Measurements from ENCODE around the gene EPHB2. TPM values are rescaled to one million over a fixed set of nuclear protein-coding genes. Genes with fewer than 3 reads are reported as not detected.

The EPHB2 gene
- total RNA-seq, 1 experiment from 2014 or later = 0.79 TPM

DNA sequence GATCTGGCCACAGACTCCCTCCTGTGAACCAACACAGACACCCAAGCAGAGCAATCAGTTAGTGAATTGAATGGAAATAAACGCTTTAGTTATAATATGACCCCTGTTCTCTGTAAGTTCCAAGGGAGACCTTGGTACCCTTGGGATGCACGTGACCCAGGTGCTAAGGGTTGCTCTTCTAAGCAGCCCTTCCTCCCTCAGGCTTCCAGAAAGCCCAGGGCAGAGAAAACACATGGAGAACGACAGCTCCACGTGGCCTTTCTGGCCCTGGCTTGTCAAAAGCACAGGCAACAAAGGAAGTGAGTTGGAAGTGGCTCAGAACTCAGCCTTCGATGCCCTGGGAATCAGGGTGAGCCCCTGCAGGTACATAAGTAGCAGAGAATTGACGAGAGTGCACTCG lies 204.6 kb downstream of the EPHB2 start:
- H3K4me1 Mint-ChIP-seq (ENCODE audit: insufficient read depth, unreplicated experiment) = peaks cover 5% of the 10 kb centered on the region
- POLR2A ChIA-PET = no interaction called here
- CTCF ChIA-PET = interaction anchor here (0.9 kb wide), 1 partner anchor 210 kb away, joined by 3 read pairs; no protein-coding TSS in a partner anchor
- peaks cover 10% of the 10 kb centered on the region for H3K27me3 Mint-ChIP-seq (ENCODE audit: insufficient read depth, unreplicated experiment)
- TF ChIP-seq, protein P1, sequence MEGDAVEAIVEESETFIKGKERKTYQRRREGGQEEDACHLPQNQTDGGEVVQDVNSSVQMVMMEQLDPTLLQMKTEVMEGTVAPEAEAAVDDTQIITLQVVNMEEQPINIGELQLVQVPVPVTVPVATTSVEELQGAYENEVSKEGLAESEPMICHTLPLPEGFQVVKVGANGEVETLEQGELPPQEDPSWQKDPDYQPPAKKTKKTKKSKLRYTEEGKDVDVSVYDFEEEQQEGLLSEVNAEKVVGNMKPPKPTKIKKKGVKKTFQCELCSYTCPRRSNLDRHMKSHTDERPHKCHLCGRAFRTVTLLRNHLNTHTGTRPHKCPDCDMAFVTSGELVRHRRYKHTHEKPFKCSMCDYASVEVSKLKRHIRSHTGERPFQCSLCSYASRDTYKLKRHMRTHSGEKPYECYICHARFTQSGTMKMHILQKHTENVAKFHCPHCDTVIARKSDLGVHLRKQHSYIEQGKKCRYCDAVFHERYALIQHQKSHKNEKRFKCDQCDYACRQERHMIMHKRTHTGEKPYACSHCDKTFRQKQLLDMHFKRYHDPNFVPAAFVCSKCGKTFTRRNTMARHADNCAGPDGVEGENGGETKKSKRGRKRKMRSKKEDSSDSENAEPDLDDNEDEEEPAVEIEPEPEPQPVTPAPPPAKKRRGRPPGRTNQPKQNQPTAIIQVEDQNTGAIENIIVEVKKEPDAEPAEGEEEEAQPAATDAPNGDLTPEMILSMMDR (IDR thresholded peaks at IDR 0.05; ENCODE audit: unreplicated experiment) = no peak
- no peaks in the 10 kb centered on the region for H3K36me3 Mint-ChIP-seq (ENCODE audit: insufficient read depth, unreplicated experiment)
- intact Hi-C loops (cut with micrococcal nuclease) = no loop called here
- BruUV-seq (replicated peaks) = no TSS peak
- H3K9me3 Mint-ChIP-seq (ENCODE audit: unreplicated experiment) = no peaks in the 10 kb centered on the region
- no peak overlapping the region for H3K4me3 Mint-ChIP-seq (ENCODE audit: unreplicated experiment)
- no peak overlapping the region for H3K27ac Mint-ChIP-seq (ENCODE audit: low read depth, unreplicated experiment)
- no peak for DNase-seq (ENCODE audit: unreplicated experiment)

DNA sequence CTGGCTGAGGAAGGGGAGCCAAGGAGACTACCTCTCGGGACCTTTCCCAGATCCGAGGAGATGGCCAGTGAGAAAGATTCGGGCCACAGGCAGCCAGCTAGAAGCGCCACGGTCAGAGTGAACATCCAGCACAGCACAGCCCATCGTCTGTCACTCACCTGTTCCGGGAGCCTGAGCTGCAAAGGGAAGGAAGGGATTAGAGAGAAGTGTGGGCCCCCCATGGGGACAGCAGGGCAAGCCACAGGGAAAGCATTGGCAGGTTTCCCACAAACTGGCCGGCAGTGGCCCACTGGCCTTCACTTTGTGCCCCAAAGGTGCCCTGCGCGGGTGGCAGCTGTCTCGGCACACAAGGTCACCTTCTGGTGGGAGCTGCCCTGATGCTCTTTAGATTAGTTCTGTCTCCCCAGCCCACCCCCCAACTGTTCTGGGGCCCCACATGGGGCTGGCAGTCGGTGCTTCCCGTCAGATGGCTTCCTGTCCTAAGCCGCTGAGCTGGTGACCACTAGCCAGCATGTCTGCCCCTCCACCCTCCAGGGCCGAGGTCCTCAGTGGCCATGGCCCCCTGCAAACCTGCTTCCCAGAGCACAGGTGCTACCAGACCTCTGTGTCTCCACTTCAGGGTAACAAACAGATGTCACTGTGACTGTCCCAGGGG lies 205.3 kb downstream of the EPHB2 start:
- Mint-ChIP-seq H3K9me3 (ENCODE audit: unreplicated experiment) (no peaks in the 10 kb centered on the region), H3K27me3 (ENCODE audit: insufficient read depth, unreplicated experiment) (peaks cover 10% of the 10 kb centered on the region), H3K27ac (ENCODE audit: low read depth, unreplicated experiment) (no peak overlapping the region), H3K4me1 (ENCODE audit: insufficient read depth, unreplicated experiment) (peaks cover 5% of the 10 kb centered on the region), H3K36me3 (ENCODE audit: insufficient read depth, unreplicated experiment) (no peaks in the 10 kb centered on the region), H3K4me3 (ENCODE audit: unreplicated experiment) (no peak overlapping the region)
- TF ChIP-seq, protein P1 (IDR thresholded peaks at IDR 0.05; ENCODE audit: unreplicated experiment) = no peak
- ChIA-PET CTCF (interaction anchor here (0.9 to 1.5 kb wide), 2 partner anchors 49 to 211 kb away, joined by 3 read pairs; no protein-coding TSS in a partner anchor), POLR2A (no interaction called here)
- BruUV-seq (replicated peaks) = no TSS peak
- no peak for DNase-seq (ENCODE audit: unreplicated experiment)
- intact Hi-C loops (cut with micrococcal nuclease) = no loop called here

DNA sequence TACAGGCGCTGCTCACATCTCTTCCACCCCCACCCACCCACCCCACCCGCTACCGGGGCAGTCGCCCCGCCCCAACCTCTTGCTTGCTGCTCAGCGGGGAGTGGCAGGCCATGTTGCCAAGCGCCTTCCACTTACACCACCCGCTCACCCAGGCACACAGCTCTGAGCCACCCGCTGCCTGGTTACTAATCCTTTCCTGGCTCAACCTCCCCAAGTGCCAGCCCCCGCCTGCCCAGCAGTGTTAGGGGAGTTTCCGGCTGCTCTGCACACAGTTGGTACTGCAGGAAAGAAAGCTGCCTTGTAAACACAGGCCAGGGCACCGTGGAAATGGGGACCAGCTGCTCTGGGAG lies 205.8 kb downstream of the EPHB2 start:
- peaks cover 10% of the 10 kb centered on the region for H3K27me3 Mint-ChIP-seq (ENCODE audit: insufficient read depth, unreplicated experiment)
- H3K4me1 Mint-ChIP-seq (ENCODE audit: insufficient read depth, unreplicated experiment) = peaks cover 5% of the 10 kb centered on the region
- no peaks in the 10 kb centered on the region for H3K36me3 Mint-ChIP-seq (ENCODE audit: insufficient read depth, unreplicated experiment)
- peak; percentile 38 for DNase-seq (ENCODE audit: unreplicated experiment)
- no TSS peak for BruUV-seq (replicated peaks)
- no peak overlapping the region for H3K27ac Mint-ChIP-seq (ENCODE audit: low read depth, unreplicated experiment)
- ChIA-PET POLR2A (no interaction called here), CTCF (interaction anchor here (1.5 kb wide), 1 partner anchor 48 kb away, joined by 3 read pairs; no protein-coding TSS in a partner anchor)
- TF ChIP-seq, protein P1 (IDR thresholded peaks at IDR 0.05; ENCODE audit: unreplicated experiment) = no peak
- intact Hi-C loops (cut with micrococcal nuclease) = no loop called here
- no peak overlapping the region for H3K4me3 Mint-ChIP-seq (ENCODE audit: unreplicated experiment)
- no peaks in the 10 kb centered on the region for H3K9me3 Mint-ChIP-seq (ENCODE audit: unreplicated experiment)

DNA sequence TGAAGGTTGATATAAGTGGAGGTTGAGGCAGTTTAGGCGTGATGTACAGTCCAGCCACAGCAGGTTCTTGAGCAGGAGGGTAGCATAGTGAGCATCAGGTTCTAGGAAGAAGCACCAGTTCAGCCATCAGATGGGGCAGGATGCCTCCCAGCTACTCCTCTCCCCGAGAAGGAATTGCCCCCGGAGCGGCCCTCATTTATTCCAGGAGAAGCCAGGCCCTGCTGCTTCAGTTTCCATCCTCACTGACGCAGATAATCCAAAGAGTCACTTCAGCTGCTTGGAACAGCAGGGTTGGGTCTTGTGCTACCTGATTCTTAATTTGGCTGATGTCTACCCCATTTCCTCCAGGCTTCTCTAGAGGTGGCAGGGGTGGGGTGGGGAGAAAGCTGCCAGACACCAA lies 207.3 kb downstream of the EPHB2 start:
- no TSS peak for BruUV-seq (replicated peaks)
- H3K27ac Mint-ChIP-seq (ENCODE audit: low read depth, unreplicated experiment) = no peak overlapping the region
- TF ChIP-seq, protein P1 (IDR thresholded peaks at IDR 0.05; ENCODE audit: unreplicated experiment) = no peak

More for the DNA sequence above, 207.3 kb downstream of the EPHB2 start:
- intact Hi-C loops (cut with micrococcal nuclease) = no loop called here
- H3K27me3 Mint-ChIP-seq (ENCODE audit: insufficient read depth, unreplicated experiment) = peaks cover 10% of the 10 kb centered on the region
- CTCF ChIA-PET = interaction anchor here (1.5 kb wide), 1 partner anchor 47 kb away, joined by 3 read pairs; no protein-coding TSS in a partner anchor
- no peaks in the 10 kb centered on the region for H3K36me3 Mint-ChIP-seq (ENCODE audit: insufficient read depth, unreplicated experiment)
- POLR2A ChIA-PET = interaction anchor here (1.1 kb wide), 1 partner anchor 25 kb away, joined by 3 read pairs; no protein-coding TSS in a partner anchor
- peaks cover 5% of the 10 kb centered on the region for H3K4me1 Mint-ChIP-seq (ENCODE audit: insufficient read depth, unreplicated experiment)
- H3K9me3 Mint-ChIP-seq (ENCODE audit: unreplicated experiment) = no peaks in the 10 kb centered on the region
- H3K4me3 Mint-ChIP-seq (ENCODE audit: unreplicated experiment) = no peak overlapping the region
- no peak for DNase-seq (ENCODE audit: unreplicated experiment)

Measured in MCF 10A (cell line).